ENCODE measurements around the gene TNRC6B. TPM values are rescaled to one million over a fixed set of nuclear protein-coding genes. Genes with fewer than 3 reads are reported as not detected.

The TNRC6B gene
- total RNA-seq, 4 donors from 2014 or later: 41.8 to 109 (median 48.2) TPM

- TF ChIP-seq POLR2A (IDR thresholded peaks at IDR 0.05): no peak
- no peak for TF ChIP-seq CTCF (IDR thresholded peaks at IDR 0.05)
- no peak for DNase-seq (ENCODE audit: low spot score in 2 of 2)
- 49 to 53% methylated on average over 8 of the region's 8 CpGs for whole genome bisulfite sequencing, 2 donors
- intact Hi-C loops (cut with DNase I; ENCODE audit: low total_unique reads): no loop called here
- no peak overlapping the region for H3K4me3 ChIP-seq (ENCODE audit: low read depth, poor library complexity, severe bottlenecking)
Measured at GRCh38 chr22:40323681-40324171, 146.0 kb downstream of the TNRC6B start.

GRCh38 chr22:40324468-40325305 lies 147.0 kb downstream of the TNRC6B start:
- 79% methylated on average over 19 of the region's 19 CpGs for WGBS, 2 donors
- TF ChIP-seq POLR2A (IDR thresholded peaks at IDR 0.05) (no peak), CTCF (IDR thresholded peaks at IDR 0.05) (no peak)
- intact Hi-C loops (cut with DNase I; ENCODE audit: low total_unique reads): no loop called here
- DNase-seq (ENCODE audit: low spot score in 2 of 2): no peak
- H3K4me3 ChIP-seq (ENCODE audit: low read depth, poor library complexity, severe bottlenecking): no peak overlapping the region

- DNase-seq (ENCODE audit: low spot score in 2 of 2): no peak
- intact Hi-C loops (cut with DNase I; ENCODE audit: low total_unique reads): no loop called here
- 91 to 96% methylated on average over 6 of the region's 6 CpGs for WGBS, 2 donors
- H3K4me3 ChIP-seq (ENCODE audit: low read depth, poor library complexity, severe bottlenecking): no peak overlapping the region
- TF ChIP-seq POLR2A (IDR thresholded peaks at IDR 0.05) (no peak), CTCF (IDR thresholded peaks at IDR 0.05) (no peak)
Measured at GRCh38 chr22:40325315-40325714, 147.6 kb downstream of the TNRC6B start.

GRCh38 chr22:40326905-40327735 lies 149.4 kb downstream of the TNRC6B start:
- intact Hi-C loops (cut with DNase I; ENCODE audit: low total_unique reads): no loop called here
- WGBS, 2 donors: 65 to 66% methylated on average over 10 of the region's 10 CpGs
- no peak overlapping the region for H3K4me3 ChIP-seq (ENCODE audit: low read depth, poor library complexity, severe bottlenecking)
- no peak for DNase-seq (ENCODE audit: low spot score in 2 of 2)
- TF ChIP-seq CTCF (IDR thresholded peaks at IDR 0.05) (no peak), POLR2A (IDR thresholded peaks at IDR 0.05) (no peak)

GRCh38 chr22:40328546-40329456 lies 151.1 kb downstream of the TNRC6B start:
- no peak for DNase-seq (ENCODE audit: low spot score in 2 of 2)
- WGBS, 2 donors: 85 to 89% methylated on average over 9 of the region's 9 CpGs
- TF ChIP-seq POLR2A (IDR thresholded peaks at IDR 0.05): no peak
- TF ChIP-seq CTCF (IDR thresholded peaks at IDR 0.05): no peak
- H3K4me3 ChIP-seq (ENCODE audit: low read depth, poor library complexity, severe bottlenecking): no peak overlapping the region
- intact Hi-C loops (cut with DNase I; ENCODE audit: low total_unique reads): no loop called here

All from lower leg skin (tissue), 4 donors.